Bronchial epithelial cell (primary cell): ENCODE data around the gene NOL4L. TPM values are rescaled to one million over a fixed set of nuclear protein-coding genes. Genes with fewer than 3 reads are reported as not detected.

Experiments used
- DNase-seq: peaks from one replicate; pipeline ENCODE4 v3.0.0-alpha.2; 2010; ENCODE audit warnings: low read depth
- FAIRE-seq: peaks from 2 replicates; lab custom pipeline; 2011; peaks lifted over from hg19 to GRCh38; lab: Jason Lieb, UNC
- H3K27me3 ChIP-seq: 2 replicates; pipeline ENCODE4 v1.5.1; 2011; ENCODE audit warnings: low read length; ENCODE audit not compliant: control insufficient read depth, insufficient read depth
- H3K36me3 ChIP-seq: 2 replicates; pipeline ENCODE4 v1.5.1; 2011; ENCODE audit warnings: low read length; ENCODE audit not compliant: control insufficient read depth, insufficient read depth
- H3K4me3 ChIP-seq: 2 replicates; pipeline ENCODE4 v1.5.1; 2011; ENCODE audit warnings: mild to moderate bottlenecking, low read depth, low read length, control low read depth
- total RNA-seq: library from RNA; depleted of rRNA; stranded (reverse); fragments of >200 nt; gene quantifications from 2 replicates; pipeline ENCODE4 v1.2.1, GENCODE V29; 2014
- TF ChIP-seq, protein P1 (sequence below): IDR thresholded peaks from 2 replicates; pipeline ENCODE4 v1.5.1; 2011; ENCODE audit warnings: mild to moderate bottlenecking, moderate library complexity, low read length, control low read depth, inconsistent platforms; ENCODE audit not compliant: insufficient read depth, severe bottlenecking

NOL4L gene
- total RNA-seq, 1 donor from 2014 or later: 1.8 TPM

DNA sequence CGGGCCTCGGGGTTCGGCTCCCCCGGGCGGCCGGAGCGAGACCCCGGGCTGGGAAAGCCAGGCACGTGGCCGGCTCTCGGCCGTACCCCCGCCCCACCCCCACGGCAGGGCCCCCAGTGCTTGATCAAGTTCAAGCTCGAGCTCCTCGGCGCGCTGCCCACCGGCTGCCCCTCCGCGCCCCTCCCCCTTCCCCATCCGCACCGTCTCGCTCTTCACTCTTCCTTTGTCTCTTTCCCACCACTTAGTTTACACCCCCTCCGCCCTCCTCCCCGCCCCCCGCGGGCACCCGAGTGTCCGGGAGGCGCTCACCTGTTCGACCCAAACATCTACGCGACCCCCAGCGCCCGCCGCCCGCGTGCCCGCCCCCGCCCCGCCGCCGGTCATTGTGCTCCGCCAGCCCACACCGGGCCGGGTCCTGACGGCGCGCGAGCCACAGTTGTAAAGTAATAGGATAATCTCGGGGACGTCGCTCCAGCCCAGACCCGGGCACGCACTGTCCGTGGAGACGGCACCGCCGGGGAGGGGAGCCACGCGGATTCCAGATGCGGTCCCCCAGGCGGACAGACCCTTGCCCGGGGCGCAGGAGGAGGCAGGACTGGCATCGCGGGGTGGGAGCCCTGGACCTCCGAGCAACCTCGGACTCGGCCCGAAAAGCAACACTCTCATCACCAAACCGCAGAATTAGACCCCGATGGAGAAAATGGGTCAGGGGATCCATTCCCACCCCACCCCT lies 100.7 kb downstream of the NOL4L start:
- Histone ChIP-seq H3K4me3 (peak overlapping the region; percentile 57), H3K36me3 (no peaks in the 10 kb centered on the region), H3K27me3 (no peaks in the 10 kb centered on the region)
- FAIRE-seq (no peak), DNase-seq (no peak)
- TF ChIP-seq, protein P1, sequence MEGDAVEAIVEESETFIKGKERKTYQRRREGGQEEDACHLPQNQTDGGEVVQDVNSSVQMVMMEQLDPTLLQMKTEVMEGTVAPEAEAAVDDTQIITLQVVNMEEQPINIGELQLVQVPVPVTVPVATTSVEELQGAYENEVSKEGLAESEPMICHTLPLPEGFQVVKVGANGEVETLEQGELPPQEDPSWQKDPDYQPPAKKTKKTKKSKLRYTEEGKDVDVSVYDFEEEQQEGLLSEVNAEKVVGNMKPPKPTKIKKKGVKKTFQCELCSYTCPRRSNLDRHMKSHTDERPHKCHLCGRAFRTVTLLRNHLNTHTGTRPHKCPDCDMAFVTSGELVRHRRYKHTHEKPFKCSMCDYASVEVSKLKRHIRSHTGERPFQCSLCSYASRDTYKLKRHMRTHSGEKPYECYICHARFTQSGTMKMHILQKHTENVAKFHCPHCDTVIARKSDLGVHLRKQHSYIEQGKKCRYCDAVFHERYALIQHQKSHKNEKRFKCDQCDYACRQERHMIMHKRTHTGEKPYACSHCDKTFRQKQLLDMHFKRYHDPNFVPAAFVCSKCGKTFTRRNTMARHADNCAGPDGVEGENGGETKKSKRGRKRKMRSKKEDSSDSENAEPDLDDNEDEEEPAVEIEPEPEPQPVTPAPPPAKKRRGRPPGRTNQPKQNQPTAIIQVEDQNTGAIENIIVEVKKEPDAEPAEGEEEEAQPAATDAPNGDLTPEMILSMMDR: no peak

DNA sequence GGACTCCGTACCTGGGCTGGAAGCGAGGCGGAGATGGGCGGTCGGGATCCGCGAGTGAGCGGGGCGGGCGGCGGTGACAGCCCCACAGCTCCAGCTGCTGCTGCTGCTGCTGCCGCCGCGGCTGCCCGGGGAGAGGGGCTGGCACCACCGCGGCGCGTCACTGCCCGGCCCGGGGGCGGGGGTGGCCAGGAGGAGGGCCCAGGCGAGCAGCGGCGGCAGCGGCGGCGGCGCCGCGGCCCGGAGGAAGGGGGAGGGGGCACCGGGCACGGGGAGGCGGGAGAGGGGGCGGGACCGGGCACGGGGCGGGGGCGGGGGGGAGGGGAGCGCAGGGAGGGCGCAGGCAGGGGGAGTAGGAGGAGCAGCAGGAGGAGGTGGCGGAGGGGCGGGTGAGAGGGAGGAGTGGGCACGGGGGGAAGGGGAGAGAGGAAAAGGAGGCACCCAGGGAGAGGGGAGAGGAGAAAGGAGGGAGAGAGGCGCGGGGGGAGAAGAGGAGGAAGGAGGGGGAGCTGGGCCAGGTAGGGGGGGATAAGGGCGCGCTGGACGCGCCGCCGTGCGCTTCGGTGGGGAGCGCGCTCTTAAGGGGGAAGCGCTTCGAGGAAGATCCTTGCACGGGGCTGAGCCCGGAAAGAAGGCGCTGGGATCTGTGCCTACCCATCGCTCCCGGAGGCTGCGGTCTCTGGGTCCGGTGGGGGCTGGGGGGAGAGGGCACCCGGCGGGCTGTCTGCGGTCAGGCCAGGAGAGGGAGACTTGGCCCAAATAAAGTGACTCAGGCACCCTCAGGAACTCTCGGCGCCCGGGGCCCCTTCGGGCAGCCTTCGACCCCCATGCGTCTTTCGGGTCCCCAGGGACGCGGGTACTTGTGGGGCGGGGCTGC lies 101.5 kb downstream of the NOL4L start:
- TF ChIP-seq, protein P1: peak; percentile 4
- Histone ChIP-seq H3K4me3 (peak overlapping the region; percentile 57), H3K27me3 (no peaks in the 10 kb centered on the region), H3K36me3 (no peaks in the 10 kb centered on the region)
- DNase-seq: peak; percentile 20
- FAIRE-seq: no peak

DNA sequence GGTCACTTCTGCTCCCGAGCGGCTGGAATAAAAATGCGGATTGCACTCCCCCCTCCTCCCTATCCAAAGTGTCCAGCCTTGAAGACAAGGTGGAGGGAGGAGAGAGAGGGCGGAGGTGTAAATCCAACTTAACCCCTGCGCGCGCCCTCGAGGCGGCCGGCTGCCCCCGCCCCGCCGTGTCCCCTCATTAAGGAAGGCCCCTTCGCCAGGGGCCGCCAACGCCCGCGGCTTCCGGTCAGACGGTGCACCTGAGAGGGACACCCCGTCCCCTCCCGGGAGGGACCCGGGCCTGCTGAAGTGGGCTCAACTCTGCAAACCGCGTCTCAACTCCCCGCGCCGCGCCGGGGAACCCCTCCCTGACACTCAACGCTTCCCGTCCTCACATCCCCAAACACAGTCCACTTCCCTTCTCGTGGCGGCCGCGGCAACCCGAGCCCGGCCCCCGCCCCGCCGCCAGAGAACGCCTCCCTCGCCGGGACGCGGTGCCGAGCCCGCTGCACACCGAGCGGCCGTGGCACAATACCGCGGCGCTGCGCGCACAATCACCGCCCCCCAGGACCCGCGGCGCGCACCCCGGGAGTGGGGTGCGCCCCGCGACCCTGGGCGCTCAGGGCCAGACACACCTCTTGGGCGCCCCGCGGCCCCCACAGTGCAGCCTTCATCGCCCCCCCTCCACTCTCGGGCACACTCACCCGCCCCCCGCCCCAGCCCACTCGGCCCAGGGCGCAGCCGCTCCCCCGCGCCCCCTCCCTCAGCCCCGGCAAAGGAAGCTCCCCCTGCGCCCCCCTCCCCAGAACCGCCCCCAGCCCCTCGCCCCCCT lies 102.5 kb downstream of the NOL4L start:
- H3K4me3 ChIP-seq: peak overlapping the region; percentile 57
- TF ChIP-seq, protein P1: no peak
- no peaks in the 10 kb centered on the region for H3K27me3 ChIP-seq
- H3K36me3 ChIP-seq: no peaks in the 10 kb centered on the region
- DNase-seq (no peak), FAIRE-seq (no peak)

DNA sequence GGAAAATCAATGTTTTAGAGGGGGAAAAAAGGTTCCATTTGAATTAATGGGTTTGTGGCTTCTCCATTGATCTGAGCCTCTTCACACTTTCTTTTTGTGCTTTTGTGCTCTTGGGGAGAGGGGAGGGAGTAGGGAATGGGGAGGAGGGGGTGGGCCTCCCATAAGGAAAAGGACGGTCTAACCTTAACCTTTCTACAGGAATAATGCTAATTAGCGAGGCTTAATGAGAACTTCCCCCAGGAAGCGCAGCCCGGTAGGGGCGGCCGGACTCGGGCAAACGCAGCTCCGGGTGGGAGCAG lies 103.0 kb downstream of the NOL4L start:
- H3K27me3 ChIP-seq: no peaks in the 10 kb centered on the region
- TF ChIP-seq, protein P1: no peak
- FAIRE-seq: no peak
- H3K36me3 ChIP-seq: no peaks in the 10 kb centered on the region
- DNase-seq: no peak
- H3K4me3 ChIP-seq: peak overlapping the region; percentile 57

DNA sequence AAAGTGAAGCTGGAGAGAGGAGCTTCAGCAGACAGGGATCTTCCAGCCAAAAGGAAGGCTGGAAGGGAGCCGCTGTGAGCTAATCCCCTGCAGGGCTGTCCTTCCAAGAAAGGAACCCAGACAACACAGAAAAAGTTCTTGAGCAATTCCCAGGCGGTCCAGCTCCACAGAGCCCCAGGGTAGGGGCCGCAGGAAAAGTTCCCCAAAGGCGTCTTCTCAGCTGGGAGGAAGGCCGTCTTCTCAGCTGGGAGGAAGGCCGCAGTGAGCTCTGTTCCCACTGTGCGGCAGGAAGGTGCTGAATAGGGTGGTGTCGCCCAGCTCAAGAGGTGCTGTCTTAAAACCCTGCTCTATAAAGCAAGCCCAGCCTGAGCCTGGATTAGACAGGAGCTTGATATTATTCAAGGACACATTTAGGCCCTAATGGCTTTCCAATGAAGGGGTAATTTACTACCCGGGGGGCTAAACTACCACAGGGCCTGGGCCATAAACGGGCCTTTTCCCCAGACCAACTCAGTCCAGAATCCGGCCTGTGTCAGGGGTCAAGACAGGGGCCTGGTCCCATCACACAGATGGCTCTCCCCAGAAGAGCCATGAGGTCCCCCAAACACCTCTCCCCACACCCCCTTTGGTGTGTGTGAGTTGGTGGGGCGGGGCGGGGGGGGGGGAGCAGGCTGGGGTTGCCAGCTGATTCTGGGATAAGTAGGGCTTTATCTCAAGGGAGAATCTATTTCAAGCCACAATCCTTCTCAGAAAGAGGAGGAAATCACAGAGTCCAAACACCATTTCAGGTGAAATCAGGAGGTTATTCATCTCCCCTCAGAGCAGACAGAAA lies 103.6 kb downstream of the NOL4L start:
- DNase-seq (no peak), FAIRE-seq (no peak)
- Histone ChIP-seq H3K27me3 (no peaks in the 10 kb centered on the region), H3K4me3 (no peak overlapping the region), H3K36me3 (no peaks in the 10 kb centered on the region)
- TF ChIP-seq, protein P1: no peak
